Measurements from ENCODE around the gene MRGPRE.

The MRGPRE gene

DNA sequence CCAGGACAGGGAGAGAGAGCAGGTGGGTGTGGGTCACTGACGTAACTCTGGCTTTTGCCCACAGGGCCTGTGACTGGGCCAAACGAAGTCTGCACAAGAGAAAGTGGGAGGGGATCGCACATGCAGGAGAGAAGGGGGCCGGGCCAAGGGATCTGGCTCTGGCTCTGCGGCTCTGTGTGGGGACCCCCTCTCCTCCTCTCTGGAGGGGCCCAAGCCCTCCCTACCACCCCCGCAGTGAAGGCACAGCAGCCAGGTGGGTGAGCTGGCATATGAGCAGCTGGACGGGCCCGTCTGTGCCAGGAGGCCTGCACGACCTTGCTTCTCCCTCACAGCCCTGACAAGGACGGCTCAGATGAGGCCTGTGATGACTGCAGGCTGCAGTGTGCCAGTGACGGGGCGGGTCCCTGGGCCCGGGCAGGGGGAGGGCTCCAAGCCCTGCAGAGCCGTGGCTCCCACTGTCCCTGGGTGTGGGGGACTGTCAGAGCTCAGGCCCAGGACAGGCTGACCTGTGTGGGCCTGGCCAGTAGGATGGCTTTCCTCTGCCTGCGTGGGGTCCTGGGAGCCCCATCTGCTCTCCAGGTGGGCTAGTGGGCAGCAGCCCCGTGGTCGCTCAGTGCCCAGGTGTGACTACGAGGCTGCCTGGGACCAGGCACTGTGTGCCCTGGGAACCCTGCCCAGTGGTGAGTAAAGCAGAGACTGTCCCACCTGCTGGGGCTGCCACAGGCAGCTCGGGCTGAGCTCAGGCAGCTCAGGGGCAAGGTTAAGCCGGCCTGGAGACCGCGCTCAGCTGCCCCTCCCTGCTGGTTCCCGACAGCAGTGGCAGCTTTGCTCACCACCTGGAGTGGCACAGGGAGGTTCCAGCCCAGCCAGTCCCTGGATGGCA is 35.8 kb downstream of the MRGPRE start:
- no peak for DNase-seq

DNA sequence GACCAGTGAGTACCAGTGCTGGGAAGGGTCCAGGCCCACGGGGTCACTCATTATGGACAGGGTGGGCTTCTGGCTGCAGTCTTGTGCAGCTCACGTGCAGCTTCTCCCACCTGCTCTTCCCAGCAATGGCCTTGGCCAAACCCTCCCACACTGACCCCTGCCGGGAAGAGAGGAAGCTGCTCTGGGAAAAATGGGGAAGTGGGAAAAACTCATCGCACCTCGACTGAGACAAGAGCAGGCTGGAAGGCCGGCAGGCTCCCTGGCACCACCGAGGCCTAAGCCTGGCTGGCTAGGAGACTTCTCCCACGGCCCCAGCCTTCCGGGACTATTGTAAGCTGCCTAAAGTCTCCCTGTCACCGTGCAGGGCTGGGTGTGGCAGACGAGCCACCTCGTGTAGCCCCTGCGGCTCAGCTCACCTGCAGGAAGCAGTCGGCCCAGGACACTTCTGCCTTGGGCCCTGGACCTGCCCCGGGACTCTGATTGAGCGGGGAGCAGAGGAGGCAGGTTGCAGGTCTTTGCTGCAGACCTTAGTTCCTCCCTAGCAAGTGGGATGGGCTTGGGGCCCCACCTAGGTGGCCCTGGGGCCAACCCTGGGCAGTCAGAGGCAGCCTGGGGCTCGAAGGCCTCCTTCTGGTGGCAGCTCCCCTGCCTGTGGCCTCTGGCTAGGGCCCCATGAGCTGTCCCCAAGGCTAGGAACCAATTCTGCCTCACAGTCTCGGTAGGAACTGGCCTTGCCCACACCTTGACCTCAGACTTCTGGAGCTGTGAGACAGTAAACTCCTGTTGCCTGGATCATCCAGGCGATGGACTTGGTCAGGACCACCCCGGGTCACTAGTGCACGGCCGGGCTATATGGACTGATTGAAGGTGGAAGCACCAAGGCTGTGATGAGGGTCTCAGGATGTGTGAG is 36.7 kb downstream of the MRGPRE start:
- DNase-seq = no peak

DNA sequence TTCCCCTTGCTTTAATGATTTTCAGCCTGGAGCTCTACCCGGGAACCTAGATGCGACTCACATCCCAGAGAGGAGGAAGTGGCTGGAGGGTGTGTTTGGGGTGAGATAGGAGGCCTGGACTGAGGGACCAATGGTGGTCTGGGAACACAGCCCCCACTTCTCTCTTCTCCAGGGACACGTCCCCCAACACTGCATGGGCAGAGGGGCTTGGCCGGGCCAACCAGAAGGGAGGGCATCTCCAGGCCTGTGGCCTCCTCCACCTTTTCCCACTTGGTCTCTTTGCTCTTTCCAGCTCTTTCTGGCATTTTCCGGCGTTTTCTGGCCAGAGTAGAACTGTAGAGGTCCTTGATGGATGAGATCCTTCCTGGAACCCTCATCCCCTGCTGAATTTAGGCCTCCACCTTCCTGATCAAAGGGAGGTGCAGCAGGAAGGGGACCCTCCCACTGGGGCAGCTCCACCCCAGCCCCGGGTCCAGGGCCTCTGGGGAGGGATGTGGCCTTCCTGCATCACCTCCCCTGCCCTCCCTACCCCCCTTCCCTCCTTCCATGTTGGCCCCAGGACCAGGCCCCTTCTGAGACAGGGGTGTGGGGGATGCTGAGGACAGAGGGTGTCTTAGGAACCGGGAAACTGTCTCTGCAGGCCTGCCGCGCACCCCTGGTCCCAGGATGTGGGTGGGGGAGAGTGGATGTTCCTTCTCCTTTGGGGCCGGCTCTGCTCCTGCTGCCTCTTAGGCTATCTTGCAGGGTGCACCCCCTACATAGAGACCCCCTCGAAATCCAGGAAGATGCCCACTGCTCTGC is 38.0 kb downstream of the MRGPRE start:
- no peak for DNase-seq

DNA sequence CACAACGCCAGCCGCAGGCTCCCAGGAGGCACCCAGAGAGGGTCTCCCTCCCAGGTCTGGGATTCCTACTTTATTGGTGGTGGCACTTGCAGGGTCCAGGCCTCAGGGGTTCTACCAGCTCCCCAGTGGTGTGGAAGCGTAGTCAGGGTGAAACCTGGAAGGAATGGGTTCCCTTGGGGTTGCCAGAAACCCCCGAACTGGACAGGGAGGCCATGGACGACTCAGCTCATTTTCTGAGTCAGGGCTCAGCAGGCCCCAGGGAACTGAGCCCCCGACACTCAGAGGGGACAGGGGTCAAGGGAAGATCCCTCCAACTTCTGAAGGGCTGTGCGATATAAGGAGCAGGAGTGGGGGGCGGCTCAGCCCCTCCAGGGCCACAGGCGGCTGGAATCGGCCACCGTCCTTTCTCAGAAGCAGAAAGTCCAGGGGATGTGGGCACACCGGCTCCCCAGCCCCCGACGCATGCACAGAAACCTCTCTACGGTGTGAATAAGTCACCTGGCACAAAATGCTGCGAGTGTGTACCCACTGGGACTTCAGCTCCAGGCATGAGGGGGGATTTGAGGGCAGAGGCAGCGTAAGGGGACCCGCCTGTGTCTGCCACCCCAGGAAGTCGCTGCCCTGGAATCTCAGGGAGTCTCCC is 38.7 kb downstream of the MRGPRE start:
- no peak for DNase-seq

DNA sequence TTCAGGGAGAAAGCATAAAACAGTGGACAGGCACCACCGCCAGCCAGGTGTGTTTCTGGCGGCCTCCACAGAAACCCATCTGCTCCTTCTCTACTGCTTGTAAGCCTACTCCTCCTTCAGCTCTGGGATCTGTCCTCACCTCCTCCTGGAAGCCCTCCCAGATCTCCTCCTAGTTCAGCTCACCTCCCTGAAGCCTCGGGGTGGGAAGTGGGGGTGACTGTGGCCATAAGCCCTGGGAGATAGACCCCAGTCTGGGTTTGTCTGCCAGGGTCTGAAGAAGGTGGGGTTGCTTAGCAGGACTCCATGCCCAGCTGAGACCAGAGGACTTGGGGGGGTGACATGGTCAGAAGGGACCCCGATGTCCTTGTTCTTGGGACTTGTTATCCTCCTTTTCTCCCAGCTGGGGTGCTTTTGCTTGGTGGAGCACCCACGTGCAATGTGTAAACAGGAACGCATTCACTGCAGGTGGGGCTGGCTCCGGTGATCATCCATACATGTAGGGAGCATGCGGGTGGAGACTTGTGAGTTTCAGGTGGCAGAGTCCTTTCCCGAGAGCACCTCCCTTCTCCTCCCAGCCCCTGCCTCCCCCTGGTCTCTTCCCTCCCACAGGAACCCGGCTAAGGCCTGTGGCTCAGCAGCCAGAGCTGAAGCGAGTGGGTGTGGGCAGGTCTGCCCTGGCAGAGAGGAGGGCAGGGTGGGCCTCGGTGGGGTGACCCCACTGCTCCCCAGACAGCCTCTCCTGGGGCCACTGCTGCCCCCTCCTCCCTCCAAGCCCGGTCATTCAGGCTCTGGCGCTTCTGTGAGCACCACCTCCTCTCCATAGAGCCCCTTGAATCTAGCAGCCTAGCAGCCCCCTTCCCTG is 39.5 kb downstream of the MRGPRE start:
- DNase-seq = no peak

DNA sequence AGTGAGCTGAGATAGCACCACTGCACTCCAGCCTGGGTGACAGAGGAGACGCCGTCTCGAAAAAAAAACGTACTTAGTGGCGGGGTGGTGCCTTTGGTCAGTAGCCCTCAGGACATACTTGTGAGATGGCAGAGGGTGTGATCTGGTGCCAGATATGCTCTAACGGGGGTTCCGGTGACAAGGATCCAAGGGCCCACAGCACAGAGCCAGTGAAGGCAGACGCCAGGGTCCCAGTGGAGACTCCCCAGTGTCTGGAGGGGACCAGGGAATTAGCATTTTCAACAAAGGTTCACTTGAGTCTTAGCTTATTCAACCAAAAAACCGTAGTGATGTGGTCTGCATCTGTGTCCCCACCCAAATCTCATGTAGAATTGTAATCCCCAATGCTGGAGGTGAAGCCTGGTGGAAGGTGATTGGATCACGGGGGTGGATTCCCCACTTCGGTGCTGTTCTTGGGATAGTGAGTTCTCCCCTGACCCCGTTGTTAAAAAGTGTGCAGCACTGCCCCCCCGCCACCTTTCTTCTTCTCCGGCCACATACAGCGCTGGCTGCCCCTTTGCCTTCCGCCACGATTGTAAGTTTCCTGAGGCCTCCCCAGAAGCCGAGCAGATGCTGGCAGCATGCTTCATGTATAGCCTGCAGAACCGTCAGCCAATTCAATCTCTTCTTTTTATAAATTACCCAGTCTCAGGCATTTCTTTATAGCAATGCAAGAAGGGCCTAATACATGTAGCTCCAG is 40.5 kb downstream of the MRGPRE start:
- no peak for DNase-seq

DNA sequence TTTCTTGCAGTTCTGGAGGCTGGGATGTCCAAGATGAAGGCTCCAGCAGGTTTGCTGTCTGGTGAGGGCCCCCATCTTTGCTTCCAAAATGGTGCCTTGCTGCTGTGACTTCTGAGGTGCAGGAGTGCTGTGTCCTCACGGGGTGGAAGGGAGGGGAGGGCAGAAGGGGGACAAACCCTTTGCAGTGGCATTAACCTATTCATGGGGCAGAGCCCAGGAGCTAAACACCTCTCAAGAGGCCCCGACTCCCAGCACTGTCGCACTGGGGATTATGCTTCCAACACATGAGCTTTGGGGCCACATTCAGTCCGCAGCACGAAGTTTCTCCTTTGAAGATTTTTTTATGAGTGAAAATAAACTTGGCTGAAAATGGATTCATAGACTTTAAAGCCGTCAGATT is 41.6 kb downstream of the MRGPRE start:
- no peak for DNase-seq

DNA sequence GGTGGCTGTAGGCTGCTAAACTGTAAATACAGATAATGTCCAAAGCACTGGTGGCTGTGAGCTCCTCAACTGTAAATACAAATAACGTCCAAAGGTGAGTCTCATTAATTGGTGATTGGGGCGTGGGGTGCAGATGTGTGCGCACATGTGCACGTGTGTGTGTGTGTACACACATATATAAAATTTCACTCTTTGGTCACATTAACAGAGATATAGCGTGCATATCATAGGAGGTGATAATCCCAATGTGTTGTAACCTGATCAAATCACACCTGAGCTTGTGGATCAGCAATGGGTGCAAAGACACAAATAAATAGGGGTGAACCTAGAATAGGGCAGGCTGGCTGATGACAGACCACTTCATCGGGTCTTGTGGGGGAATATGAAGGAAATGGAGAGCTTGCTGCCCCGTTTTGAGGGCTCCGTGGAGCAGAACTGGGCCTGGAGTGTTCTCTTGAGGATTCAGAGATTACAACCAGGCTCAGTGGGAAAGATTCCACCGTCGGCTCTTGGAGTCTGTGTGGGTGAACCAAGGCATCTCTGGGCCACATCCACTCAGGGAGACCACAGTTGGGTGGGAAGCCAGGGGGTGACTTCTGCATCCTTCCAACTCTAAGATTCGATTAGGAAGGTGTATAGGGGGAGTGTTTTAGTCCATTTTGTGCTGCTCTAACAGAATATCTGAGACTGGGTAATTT is 42.2 kb downstream of the MRGPRE start:
- DNase-seq = no peak

DNA sequence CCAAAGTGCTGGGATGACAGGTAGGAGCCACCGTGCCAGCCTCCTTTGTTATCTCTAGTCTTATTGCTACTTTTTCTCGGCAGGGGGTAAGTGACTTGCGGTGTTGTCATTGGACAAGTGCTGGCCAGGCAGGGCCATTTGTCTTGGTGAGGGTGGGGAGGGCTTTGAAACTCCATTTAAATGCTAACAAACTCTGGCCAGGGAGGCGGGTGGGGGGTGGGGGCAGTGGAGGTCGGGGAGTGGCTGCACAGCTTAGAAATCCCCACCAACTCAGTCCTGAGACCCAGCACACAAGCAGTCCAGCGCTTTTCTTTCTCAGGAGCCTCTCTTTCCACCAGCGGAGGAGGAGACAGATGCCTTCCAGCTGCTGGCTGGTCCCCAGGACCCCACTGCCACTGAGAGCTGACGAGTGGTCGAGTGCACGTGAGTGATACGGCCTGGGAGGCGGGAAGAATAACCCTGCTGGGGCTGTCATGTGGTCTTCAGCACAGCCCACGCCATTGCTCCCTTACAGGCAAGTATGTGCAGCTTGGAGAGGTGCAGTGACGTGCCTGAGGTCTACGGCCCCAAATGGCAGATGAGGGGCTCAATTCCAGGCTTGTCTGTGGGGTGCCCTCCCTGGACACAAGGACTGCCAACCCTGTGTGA is 42.9 kb downstream of the MRGPRE start:
- DNase-seq = no peak

DNA sequence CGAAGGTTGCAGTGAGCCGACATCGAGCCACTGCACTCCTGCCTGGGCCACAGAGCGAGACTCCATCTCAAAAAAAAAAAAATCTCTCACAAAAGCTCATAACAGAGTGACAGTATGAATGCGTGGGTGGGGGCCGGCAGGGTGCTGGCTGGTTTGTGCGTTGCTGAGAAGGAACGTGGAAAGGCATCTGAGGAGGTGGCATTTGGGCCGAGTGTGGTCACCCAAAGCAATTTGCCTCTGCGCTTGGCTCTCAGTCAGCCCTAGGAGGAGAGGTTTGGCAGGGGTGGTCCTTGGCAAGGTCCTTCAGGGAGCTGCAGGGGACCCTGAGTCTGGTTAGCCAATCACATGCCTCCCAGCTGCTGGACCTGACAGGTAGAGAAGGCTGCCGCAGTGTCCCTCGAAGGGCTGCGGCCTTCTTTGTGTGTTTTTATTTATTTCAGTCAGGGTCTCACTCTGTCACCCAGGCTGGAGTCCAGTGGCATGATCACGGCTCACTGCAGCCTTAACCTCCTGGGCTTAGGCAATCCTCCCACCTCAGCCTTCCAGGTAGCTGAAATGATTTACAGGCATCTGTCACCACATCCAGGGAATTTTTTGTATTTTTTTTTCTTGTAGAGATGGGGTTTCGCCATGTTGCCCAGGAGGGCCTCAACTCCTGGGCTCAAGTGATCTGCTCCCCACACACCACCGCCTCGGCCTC is 43.6 kb downstream of the MRGPRE start:
- DNase-seq = no peak

DNA sequence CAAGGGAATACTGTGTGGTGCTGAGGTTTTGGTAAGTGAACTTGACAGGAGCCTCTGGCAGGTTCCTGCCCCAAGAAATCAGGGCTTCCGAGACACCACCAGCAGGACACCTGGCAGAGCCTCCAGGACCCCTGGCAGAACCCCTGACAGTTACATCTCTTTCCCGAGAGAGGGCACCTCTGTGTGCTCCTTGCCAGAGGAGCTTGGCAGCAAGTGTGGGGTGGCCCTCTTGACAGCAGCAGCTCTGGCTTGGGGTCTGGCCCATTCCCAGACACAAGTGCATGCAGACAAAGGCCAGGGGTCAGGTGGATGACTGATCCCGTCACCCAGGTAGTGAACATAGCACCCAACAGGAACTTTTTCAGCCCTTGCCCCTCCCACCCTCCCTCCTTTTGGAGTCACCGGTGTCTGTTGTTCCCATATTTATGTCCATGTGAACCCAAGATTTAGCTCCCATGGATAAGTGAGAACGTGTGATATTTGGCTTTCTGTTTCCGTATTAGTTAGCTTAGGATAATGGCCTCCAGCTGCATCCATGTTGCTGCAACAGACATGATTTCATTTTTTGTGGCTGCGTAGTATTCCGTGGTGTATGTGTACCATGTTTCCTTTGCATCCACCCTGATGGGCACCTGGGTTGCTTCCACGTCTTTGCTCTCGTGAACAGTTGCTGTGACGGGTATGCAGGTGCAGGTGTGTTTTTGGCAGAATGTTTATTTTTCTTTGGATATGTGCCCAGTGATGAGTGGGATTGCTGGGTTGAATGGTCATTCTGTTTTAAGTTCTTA is 45.9 kb downstream of the MRGPRE start:
- DNase-seq = no peak

DNA sequence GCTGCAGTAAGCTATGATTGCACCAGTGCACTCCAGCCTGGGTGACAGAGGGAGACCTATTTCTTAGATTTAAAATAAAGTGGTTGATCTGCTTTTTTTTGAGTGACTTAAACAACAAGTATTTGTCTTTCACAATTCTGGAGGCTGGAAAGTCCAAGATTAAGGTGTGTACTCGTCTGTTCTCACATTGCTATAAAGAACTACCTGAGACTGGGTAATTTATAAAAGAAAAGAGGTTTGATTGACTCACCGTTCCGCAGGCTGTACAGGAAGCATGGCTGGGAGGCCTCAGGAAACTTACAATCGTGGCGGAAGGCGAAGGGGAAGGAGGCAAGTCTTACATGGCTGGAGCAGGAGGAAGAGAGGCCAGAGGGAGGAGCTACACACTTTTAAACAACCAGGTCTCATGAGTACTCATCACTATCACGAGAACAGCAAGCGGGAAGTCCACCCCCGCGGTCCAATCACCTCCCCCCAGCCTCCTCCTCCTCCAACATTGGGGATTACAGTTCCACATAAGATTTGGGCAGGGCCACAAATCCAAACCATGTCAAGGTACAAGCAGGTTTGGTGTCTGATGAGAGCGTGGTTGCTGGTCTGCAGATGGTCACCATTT is 47.4 kb downstream of the MRGPRE start:
- no peak for DNase-seq

DNA sequence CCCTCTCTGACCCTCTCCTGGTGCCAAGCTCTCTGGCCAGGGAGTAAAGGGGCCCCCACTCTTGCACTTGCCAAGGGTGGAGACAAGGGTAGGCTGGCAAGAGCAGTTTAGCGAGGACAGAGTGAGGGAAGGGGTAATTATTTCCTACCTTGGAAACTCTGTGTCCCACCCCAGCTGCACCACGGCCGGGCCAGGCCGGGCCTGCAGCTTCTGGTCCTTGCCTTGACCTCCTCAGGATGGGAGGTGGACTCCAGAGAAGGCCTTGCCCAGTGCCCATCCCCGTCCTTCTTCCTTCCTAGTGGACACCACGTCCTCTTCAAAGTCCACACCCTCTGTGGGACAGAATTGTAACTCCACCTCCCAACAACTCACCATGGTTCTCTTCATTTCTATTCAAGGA is 48.7 kb downstream of the MRGPRE start:
- DNase-seq = no peak

DNA sequence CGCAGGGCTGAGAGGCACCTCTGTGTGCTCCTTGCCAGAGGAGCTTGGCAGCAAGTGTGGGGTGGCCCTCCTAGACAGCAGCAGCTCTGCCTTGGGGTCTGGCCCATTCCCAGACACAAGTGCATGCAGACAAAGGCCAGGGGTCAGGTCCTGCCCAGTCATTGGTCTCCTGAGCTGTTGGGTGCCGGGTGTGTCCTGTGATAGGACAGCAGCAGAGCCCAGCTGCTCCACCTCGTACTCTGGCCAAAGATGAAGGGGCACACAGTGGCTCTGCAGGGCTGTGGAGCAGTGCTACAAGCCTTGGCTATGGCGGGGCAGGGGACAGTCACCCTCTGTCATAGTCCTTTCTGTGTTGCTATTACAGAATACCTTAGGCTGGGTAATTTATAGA is 49.8 kb downstream of the MRGPRE start:
- DNase-seq = no peak

DNA sequence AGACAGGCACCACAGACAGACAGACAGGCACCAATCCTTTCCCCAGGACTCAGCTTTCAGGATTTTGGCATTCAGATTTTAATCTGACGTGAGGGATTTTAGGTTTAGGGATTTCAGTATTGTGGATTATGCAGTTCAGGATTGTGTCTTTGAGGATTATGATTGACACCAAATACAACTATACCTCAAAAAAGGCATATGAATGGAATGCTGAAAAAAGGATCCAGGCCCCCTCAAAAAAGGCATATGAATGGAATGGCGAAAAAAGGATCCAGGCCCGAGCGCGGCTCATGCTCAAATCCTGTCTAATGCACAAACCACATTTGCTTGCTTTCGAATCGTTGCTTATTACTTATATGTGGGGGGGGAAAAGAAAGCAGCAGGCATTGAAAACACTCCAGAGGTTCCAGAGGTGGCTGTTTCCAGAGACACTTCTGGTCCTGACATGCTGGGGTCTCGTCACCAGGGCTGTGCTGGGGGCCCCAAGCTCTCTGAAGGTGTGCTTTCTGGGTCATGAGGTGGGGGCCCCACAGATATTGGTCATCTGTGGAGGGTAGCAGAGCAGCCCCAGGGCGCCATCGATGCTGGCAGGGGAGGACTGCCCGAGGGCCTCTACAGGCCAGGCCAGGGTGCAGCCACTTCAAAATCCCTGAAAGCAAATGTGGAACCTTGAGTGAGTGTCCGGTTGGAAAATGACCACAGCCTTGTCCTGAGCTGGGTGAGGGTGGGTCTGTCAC is 50.3 kb downstream of the MRGPRE start:
- no peak for DNase-seq

DNA sequence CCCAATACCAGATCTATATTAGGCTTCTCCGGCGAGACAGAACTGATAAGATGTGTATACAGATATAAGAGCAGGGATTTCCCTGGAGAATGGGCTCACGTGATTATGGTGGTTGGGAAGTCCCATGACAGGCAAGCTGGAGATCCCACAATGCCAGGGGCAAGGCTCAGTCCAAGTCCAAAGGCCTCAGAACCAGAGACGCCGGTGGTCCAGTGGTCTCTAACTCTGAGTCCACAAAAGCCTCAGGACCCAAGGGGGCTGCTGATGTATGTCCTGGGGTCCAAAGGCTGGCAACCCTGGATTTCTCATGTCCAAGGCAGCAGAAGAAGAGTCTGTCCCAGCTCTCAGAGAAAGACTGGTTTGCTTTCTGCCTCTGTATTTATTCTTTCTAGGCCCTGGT is 51.3 kb downstream of the MRGPRE start:
- DNase-seq = no peak

DNA sequence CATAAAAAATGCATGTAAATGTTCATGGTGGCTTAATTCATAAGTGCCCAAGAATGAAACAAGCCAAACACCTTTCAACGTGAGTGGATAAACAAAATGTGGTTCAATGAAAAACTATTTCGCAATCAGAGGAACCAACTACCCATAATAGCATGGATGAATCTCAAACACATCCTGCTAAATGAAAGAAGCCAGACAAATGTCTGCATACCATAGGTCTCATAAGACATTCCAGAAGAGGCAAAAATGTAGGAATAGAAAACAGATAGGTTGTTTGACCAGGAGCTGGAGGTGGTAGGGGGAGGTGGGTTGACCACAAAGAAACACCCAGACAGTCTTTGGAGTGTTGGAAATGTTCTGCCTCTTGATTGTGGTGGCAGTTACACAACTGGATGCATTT is 53.9 kb downstream of the MRGPRE start:
- no peak for DNase-seq
